ENCODE measurements around the gene VWA5B1.

VWA5B1 gene

GRCh38 chr1:20357796-20358195 is 67.1 kb downstream of the VWA5B1 start:
- H3K27me3 ChIP-seq (ENCODE audit: insufficient read depth, poor library complexity, severe bottlenecking): peaks cover 9% of the 10 kb centered on the region
- no peak overlapping the region for H3K27ac ChIP-seq (replicated peaks)
- TF ChIP-seq REST (IDR thresholded peaks at IDR 0.05; ENCODE audit: insufficient replicate concordance, low read depth) (no peak), POLR2AphosphoS5 (IDR thresholded peaks at IDR 0.05; ENCODE audit: low read depth) (no peak), GABPA (IDR thresholded peaks at IDR 0.05; ENCODE audit: low read depth) (no peak), CTCF (IDR thresholded peaks at IDR 0.05; ENCODE audit: insufficient read depth, low read length) (no peak), SPI1 (IDR thresholded peaks at IDR 0.05; ENCODE audit: borderline replicate concordance, low read depth) (no peak)
- H3K4me3 ChIP-seq (replicated peaks; ENCODE audit: insufficient read depth, low read length): no peak overlapping the region
- DNase-seq (ENCODE audit: low read depth in 1 of 2, low spot score in 1 of 2): no peak

GRCh38 chr1:20358761-20359263 is 68.1 kb downstream of the VWA5B1 start:
- Histone ChIP-seq H3K27ac (replicated peaks) (no peak overlapping the region), H3K27me3 (ENCODE audit: insufficient read depth, poor library complexity, severe bottlenecking) (peaks cover 9% of the 10 kb centered on the region), H3K4me3 (replicated peaks; ENCODE audit: insufficient read depth, low read length) (no peak overlapping the region)
- no peak for TF ChIP-seq REST (IDR thresholded peaks at IDR 0.05; ENCODE audit: insufficient replicate concordance, low read depth)
- no peak for TF ChIP-seq GABPA (IDR thresholded peaks at IDR 0.05; ENCODE audit: low read depth)
- no peak for TF ChIP-seq CTCF (IDR thresholded peaks at IDR 0.05; ENCODE audit: insufficient read depth, low read length)
- TF ChIP-seq SPI1 (IDR thresholded peaks at IDR 0.05; ENCODE audit: borderline replicate concordance, low read depth): no peak
- TF ChIP-seq POLR2AphosphoS5 (IDR thresholded peaks at IDR 0.05; ENCODE audit: low read depth): no peak
- no peak for DNase-seq (ENCODE audit: low read depth in 1 of 2, low spot score in 1 of 2)

GRCh38 chr1:20359451-20360330 is 69.0 kb downstream of the VWA5B1 start:
- no peak for TF ChIP-seq GABPA (IDR thresholded peaks at IDR 0.05; ENCODE audit: low read depth)
- TF ChIP-seq POLR2AphosphoS5 (IDR thresholded peaks at IDR 0.05; ENCODE audit: low read depth): no peak
- no peak for TF ChIP-seq SPI1 (IDR thresholded peaks at IDR 0.05; ENCODE audit: borderline replicate concordance, low read depth)
- no peak for TF ChIP-seq REST (IDR thresholded peaks at IDR 0.05; ENCODE audit: insufficient replicate concordance, low read depth)
- no peak for TF ChIP-seq CTCF (IDR thresholded peaks at IDR 0.05; ENCODE audit: insufficient read depth, low read length)
- no peak overlapping the region for H3K27ac ChIP-seq (replicated peaks)
- DNase-seq (ENCODE audit: low read depth in 1 of 2, low spot score in 1 of 2): no peak
- H3K27me3 ChIP-seq (ENCODE audit: insufficient read depth, poor library complexity, severe bottlenecking): peaks cover 10% of the 10 kb centered on the region
- H3K4me3 ChIP-seq (replicated peaks; ENCODE audit: insufficient read depth, low read length): no peak overlapping the region

Data from HL-60 (cell line).